ENCODE measurements around the gene MLH3.

- TF ChIP-seq CTCF (IDR thresholded peaks at IDR 0.05) (peak in 2 of 6 experiments; percentile 12 to 35), POLR2A (IDR thresholded peaks at IDR 0.05) (no peak), POLR2AphosphoS5 (IDR thresholded peaks at IDR 0.05) (no peak), EP300 (IDR thresholded peaks at IDR 0.05) (no peak)
Measured at GRCh38 chr14:75022655-75023054, 28.6 kb downstream of the MLH3 start.

All from upper lobe of left lung (tissue), 4 donors.